GM18858 (cell line): Measurements from ENCODE around the gene KCNK13.
"Not testable (repeated sequence)": the region's sequence is repeated elsewhere in the genome, so short reads cannot be mapped to it uniquely, and the experiment has no call there.

Source experiments
- ATAC-seq: cut with Tn5 transposase; IDR thresholded peaks from one replicate; pipeline ENCODE4 v1.9.1; 2021; ENCODE audit not compliant: unreplicated experiment

Gene KCNK13

GRCh38 chr14:90061685-90062126 is at the start of gene KCNK13:
Gene KCNK13 (plus strand): TSS chr14:90061994. CDS start chr14:90062206, 212 bp downstream.
- ATAC-seq, result no peak

GRCh38 chr14:90017371-90017770 is 44.4 kb upstream of the KCNK13 start:
- ATAC-seq, result no peak

DNA sequence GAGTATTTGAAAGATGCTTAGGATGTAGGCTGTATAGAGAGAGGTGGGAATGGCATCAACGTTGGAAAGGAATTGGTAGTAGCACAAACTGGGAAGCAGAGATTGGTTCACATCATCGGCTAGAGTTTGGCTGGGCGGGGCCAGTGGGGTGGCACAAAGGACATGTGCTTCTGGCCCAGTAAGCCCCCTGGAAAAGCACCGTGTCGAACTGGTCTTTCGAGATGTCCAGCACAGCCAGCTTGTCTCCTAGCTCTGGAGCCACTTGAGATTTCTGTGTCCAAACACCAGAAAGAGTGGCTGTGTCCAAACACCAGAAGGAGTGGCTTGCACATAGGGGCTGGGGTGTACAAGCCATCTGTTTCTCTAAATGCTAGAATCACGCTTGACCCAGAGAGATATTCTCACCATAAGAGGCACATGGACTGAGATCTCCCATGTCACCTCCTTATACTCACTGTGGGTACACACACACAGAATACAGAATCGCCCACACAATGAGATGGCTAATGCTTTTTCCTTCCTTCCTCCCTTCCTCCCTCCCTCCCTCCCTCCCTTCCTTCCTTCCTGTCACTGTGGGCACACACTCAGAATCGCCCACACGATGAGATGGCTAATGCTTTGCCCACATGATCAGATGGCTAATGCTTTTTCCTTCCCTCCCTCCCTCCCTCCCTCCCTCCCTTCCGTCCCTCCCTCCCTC is 41.8 kb upstream of the KCNK13 start:
- no peak for ATAC-seq

- no peak for ATAC-seq
Observed at GRCh38 chr14:90023176-90023896, 38.5 kb upstream of the KCNK13 start.

- no peak for ATAC-seq
Observed at GRCh38 chr14:90024910-90025309, 36.9 kb upstream of the KCNK13 start.

DNA sequence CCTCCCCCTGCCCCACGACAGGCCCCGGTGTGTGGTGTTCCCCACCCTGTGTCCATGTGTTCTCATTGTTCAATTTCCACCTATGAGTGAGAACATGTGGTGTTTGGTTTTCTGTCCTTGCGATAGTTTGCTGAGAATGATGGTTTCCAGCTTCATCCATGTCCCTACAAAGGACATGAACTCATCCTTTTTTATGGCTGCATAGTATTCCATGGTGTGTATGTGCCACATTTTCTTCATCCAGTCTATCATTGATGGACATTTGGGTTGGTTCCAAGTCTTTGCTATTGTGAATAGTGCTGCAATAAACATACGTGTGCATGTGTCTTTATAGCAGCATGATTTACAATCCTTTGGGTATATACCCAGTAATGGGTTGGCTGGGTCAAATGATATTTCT is 35.2 kb upstream of the KCNK13 start:
- ATAC-seq, result not testable (repeated sequence)

GRCh38 chr14:90027842-90028241 is 34.0 kb upstream of the KCNK13 start:
- no peak for ATAC-seq

DNA sequence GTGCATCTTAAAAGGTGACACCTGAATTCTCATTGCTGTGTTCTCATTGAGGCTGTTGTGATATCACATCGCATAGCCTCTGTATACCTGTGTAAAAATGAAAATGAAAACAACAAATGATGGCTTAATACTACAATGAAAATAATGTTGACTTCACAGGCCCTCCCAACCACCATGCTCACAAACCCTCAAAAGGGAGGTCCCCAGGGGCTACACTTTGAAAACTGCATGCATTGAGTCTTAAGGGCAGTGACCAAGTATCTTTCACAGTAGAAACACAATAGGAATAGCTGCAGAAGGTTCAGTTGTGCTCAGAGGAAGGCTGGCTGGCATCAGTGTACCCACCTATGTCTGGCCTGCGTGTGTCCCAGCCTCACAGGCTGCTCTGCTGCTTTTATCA is 27.6 kb upstream of the KCNK13 start:
- no peak for ATAC-seq

DNA sequence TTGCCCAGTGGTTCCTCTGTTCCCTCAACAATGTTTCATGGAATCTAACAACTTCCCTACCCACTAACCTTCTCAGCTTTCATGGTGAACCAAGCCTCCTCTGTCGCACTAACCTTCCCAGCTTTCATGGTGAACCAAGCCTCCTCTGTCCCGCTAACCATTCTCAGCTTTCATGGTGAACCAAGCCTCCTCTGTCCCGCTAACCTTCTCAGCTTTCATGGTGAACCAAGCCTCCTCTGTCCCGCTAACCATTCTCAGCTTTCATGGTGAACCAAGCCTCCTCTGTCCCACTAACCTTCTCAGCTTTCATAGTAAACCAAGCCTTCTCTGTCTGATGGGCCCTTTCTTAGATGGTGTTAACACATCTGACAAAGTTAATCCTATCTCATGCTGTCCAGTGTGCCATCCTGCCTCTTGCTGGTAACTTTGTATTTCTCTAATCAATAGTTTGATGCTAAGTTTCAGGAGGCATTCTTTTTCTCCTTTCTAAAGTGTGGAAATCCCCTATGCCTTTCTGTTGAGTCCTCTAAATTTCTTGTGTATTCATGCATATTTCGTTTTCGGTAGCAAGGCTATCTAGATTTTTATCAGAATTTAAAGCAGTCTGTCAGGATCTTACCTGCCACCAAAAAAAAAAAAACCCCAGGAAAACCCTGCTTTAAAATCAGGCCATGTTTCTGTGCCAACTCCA is 26.8 kb upstream of the KCNK13 start:
- ATAC-seq, result no peak

- no peak for ATAC-seq
Observed at GRCh38 chr14:90039253-90040010, 22.4 kb upstream of the KCNK13 start.

DNA sequence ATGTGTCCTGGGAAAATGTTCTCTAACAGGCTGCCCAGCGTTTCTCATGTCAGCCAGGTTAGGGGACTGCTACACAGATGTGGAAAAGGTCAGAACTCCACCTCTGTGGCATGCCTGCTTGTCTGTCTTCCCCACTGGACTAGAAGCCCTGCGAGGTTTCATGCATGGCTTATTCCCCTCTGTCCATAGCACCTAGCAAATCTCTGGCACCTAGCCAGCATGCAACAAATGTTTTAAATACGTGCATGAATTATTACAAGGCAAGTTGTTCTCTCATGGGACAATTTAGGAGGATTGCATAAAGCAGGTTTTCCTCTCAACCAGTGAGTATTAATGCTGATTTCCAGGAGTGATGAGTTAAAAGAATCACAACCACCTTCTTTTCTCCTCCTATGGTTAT is 21.4 kb upstream of the KCNK13 start:
- ATAC-seq, result no peak

- no peak for ATAC-seq
Observed at GRCh38 chr14:90042496-90043252, 19.1 kb upstream of the KCNK13 start.

GRCh38 chr14:90045616-90046015 is 16.2 kb upstream of the KCNK13 start:
- no peak for ATAC-seq

DNA sequence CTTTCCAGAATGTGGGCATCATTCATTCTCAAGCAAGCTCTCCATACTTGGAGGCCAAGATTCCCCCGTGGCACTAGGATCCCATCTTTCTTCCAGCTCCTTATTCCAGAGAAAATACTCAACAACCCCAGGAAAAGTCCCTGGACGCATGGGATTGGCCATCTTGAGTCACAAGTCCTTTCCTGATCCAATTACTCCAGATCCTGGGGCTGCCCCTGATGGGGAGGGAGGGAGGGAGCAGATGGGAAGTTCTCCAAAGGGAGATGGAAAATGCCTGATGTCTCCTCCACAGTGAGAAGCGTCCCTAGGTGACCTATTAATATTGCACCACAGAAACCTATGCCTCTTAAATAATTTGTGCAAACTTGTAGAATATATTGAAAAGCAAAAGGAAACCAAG is 12.4 kb upstream of the KCNK13 start:
- no peak for ATAC-seq

GRCh38 chr14:90050271-90050670 is 11.5 kb upstream of the KCNK13 start:
- no peak for ATAC-seq

DNA sequence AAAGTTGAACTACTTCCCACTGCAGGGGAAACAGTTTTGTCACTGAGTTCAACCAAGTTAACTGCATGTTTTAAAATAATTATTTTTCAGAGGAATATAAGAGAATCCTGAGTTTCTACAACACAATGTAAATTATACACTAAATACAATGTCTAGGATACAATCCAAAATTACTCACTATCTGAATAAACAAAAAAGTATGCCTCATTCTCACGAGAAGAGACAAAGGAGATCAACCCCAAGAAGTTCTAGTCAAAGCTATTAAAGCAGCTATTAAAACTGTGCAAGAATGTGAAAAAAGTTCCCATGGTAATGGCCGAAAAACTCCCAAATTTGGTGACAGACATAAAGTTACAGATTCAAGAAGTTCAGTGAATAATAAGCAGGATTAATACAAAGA is 8.8 kb upstream of the KCNK13 start:
- ATAC-seq, result no peak

GRCh38 chr14:90054803-90055202 is 7.0 kb upstream of the KCNK13 start:
- ATAC-seq, result no peak

GRCh38 chr14:90056826-90057225 is 5.0 kb upstream of the KCNK13 start:
- ATAC-seq, result no peak

- ATAC-seq, result no peak
Observed at GRCh38 chr14:90058876-90059458, 2.8 kb upstream of the KCNK13 start.

DNA sequence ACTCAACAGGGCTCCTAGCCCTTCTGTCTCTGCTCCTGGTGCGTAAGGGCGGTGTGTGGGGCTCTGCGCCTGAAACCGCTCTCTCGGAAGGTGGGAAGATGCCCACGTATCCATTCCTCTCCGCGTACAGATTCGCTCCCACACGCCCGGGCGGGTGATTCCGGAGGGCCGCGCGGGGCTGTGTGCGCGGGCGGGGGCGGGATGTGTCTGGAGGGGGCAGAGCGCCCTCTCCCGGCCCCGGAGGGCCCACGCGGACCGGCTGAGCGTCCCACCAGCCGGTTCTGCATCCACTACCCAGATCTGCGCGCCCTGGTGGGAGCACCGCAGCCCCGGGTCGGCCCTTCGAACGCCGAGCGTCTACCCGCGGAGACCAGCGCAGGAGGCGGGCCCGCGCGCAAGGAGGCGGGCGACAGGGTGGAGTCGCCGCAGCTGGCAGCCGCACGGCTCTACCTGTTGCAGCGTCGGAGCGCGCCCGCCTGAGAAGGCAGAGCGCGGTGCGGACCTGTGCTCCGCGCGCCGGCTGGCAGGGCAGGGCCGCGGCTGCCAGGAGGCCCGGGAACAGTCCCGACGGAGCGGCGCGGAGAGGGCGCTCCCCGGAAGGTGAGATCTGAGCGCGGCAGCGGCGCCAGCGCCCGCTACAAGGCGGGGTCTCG is 1.4 kb upstream of the KCNK13 start:
- no peak for ATAC-seq
